HUDEP-2 (cell line): ENCODE measurements around the gene CEP41.

Source experiments
- DNase-seq, 76 experiments: peaks; one replicate each; lab custom pipeline; 2025; ENCODE audit not compliant: unreplicated experiment in 76 of 76; lab: John Stamatoyannopoulos, UW

CEP41 gene

GRCh38 chr7:130356876-130357611 lies 83.8 kb downstream of the CEP41 start:
- no peak for DNase-seq

GRCh38 chr7:130356121-130356875 lies 84.5 kb downstream of the CEP41 start:
- no peak for DNase-seq

- DNase-seq, result no peak
These were observed 87.6 kb downstream of the CEP41 start for GRCh38 chr7:130353196-130353595.

GRCh38 chr7:130352194-130353074 lies 88.4 kb downstream of the CEP41 start:
- DNase-seq, result no peak

DNA sequence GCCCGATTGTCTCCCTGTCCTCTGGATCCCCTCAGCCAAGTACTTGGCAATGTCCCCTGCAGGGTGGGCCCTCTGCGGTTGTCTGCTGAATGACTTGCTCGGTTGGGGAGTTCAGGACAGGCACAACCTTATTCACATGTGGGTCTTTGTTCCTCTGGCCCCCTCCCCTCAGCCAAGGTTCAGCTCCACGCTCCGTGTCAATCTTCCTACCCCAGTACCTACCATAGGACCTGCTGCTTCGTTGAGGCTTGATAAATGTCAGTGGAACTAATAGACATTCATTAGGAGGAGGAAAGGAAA lies 89.1 kb downstream of the CEP41 start:
- no peak for DNase-seq

GRCh38 chr7:130350945-130351790 lies 89.6 kb downstream of the CEP41 start:
- DNase-seq, result no peak

GRCh38 chr7:130349911-130350782 lies 90.7 kb downstream of the CEP41 start:
- DNase-seq, result no peak

GRCh38 chr7:130346941-130347340 lies 93.9 kb downstream of the CEP41 start:
- no peak for DNase-seq

GRCh38 chr7:130346177-130346905 lies 94.5 kb downstream of the CEP41 start:
- DNase-seq, result no peak

DNA sequence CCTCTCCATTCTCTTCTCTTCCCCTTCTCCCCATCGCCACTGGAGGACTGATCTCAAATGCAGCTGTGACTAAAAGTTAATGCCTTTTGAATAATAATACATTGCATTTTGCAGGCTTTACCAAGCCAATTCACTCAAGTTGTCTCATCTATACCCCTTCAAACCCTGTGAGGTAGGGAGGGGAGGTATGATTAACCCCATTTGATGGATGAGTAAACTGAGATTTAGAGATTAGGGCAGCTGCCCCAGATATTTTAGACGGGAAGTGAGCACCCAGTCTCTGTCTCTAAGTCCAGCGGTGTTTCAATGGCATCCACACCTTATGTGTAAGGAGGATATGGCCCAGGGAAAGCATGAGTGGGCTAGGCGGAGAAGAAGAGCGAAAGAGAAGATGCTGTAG lies 95.1 kb downstream of the CEP41 start:
- no peak for DNase-seq

- DNase-seq, result no peak
These were observed 95.7 kb downstream of the CEP41 start for GRCh38 chr7:130345136-130345535.

GRCh38 chr7:130344271-130344866 lies 96.4 kb downstream of the CEP41 start, which contains the start of gene CPA5:
CPA5 (plus strand) TSS chr7:130344816; CDS start chr7:130346486, 1,670 bp downstream.
- no peak for DNase-seq
